ENCODE results near the gene EPC1. TPM values are rescaled to one million over a fixed set of nuclear protein-coding genes. Genes with fewer than 3 reads are reported as not detected.

Gene EPC1
- total and polyA plus RNA-seq, 9 of the 15 experiments (the other 6 are each of a cell fraction or from before 2014, with no cell fraction given) = 7.0 to 43.6 (median 16.1) TPM

DNA sequence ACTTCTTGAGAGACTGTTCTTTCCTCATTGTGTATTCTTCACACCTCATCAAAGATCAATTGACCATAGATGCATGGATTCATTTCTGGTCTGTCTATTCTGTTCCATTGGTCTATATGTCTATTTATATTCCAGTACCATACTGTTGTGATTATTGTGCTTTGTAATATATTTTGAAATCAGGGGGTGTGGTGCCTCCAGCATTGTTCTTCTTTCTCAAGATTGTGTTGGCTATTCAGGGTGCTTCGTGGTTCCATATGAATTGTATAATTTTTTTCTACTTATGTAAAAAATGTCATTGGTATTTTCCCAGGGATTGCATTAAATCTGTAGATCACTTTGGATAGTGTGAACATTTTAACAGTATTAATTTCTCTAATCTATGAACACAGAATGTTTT, 106.5 kb downstream of the EPC1 start:
- no peak overlapping the region for H3K27ac ChIP-seq (ENCODE audit: extremely low read depth, low read depth, low read length)
- H3K4me3 ChIP-seq = no peak overlapping the region
- no peak overlapping the region for H2AFZ ChIP-seq (ENCODE audit: low read depth, low read length)
- H4K20me1 ChIP-seq (replicated peaks; ENCODE audit: control insufficient read depth, insufficient read depth, low read length) = peaks cover 6% of the 10 kb centered on the region; the same call in 1 of the 2 replicates
- peaks cover 6 to 12% of the 10 kb centered on the region in 2 experiments; a peak in 4 of 5 replicates for H3K27me3 ChIP-seq (ENCODE audit: control insufficient read depth in 2 of 2, insufficient read depth in 2 of 2, low read length in 2 of 2)
- H3K4me2 ChIP-seq (ENCODE audit: insufficient read depth, low read length) = no peak overlapping the region
- no peak overlapping the region for H3K9ac ChIP-seq (ENCODE audit: insufficient read depth in 1 of 2, low read depth in 2 of 2, low read length in 2 of 2)
- no TSS peak for BruUV-seq (replicated peaks)
- H3K9me3 ChIP-seq (replicated peaks; ENCODE audit: control insufficient read depth, insufficient read depth, low read depth, low read length) = no peaks in the 10 kb centered on the region
- no peak for FAIRE-seq
- H3K79me2 ChIP-seq (ENCODE audit: control insufficient read depth, insufficient read depth, low read length) = no peaks in the 10 kb centered on the region
- in situ Hi-C loops (cut with MboI) = no loop called here
- CTCF ChIA-PET (ENCODE audit: low intra/inter-chr PET ratio) = no interaction called here
- no peak for DNase-seq (ENCODE audit: extremely low read depth in 1 of 4, low spot score in 3 of 4)
- no peaks in the 10 kb centered on the region for H3K9me1 ChIP-seq (ENCODE audit: control insufficient read depth, insufficient read depth, low read length)
- POLR2A ChIA-PET = no interaction called here
- WGBS (ENCODE audit: insufficient coverage, low coverage, missing lambda C conversion rate) = 0% methylated on average over 1 of the region's 1 CpG
- TF ChIP-seq, protein P1, sequence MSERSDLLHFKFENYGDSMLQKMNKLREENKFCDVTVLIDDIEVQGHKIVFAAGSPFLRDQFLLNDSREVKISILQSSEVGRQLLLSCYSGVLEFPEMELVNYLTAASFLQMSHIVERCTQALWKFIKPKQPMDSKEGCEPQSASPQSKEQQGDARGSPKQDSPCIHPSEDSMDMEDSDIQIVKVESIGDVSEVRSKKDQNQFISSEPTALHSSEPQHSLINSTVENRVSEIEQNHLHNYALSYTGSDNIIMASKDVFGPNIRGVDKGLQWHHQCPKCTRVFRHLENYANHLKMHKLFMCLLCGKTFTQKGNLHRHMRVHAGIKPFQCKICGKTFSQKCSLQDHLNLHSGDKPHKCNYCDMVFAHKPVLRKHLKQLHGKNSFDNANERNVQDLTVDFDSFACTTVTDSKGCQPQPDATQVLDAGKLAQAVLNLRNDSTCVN (CRISPR knock-in tag; IDR thresholded peaks at IDR 0.05) = no peak
- no peak for TF ChIP-seq MBD2 (IDR thresholded peaks at IDR 0.05; ENCODE audit: borderline replicate concordance, low read depth)
- TF ChIP-seq ZNF184 (CRISPR knock-in tag; IDR thresholded peaks at IDR 0.05) = no peak
- no peak for TF ChIP-seq RFX7 (CRISPR knock-in tag; IDR thresholded peaks at IDR 0.05)
- TF ChIP-seq ERF (CRISPR knock-in tag; IDR thresholded peaks at IDR 0.05) = no peak
- TF ChIP-seq SUPT5H (IDR thresholded peaks at IDR 0.05) = no peak
- TF ChIP-seq KDM5B (IDR thresholded peaks at IDR 0.05; ENCODE audit: insufficient replicate concordance, low read depth, low read length) = no peak
- TF ChIP-seq, protein P2, sequence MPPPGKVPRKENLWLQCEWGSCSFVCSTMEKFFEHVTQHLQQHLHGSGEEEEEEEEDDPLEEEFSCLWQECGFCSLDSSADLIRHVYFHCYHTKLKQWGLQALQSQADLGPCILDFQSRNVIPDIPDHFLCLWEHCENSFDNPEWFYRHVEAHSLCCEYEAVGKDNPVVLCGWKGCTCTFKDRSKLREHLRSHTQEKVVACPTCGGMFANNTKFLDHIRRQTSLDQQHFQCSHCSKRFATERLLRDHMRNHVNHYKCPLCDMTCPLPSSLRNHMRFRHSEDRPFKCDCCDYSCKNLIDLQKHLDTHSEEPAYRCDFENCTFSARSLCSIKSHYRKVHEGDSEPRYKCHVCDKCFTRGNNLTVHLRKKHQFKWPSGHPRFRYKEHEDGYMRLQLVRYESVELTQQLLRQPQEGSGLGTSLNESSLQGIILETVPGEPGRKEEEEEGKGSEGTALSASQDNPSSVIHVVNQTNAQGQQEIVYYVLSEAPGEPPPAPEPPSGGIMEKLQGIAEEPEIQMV (tag; conservative IDR thresholded peaks at IDR 0.05; ENCODE audit: low read depth) = no peak
- TF ChIP-seq ZKSCAN1 (IDR thresholded peaks at IDR 0.05; ENCODE audit: low read depth, low read length) = no peak
- no peak for TF ChIP-seq TAF1 (IDR thresholded peaks at IDR 0.05; ENCODE audit: control insufficient read depth, extremely low read depth, insufficient read depth, low read length, severe bottlenecking)
- TF ChIP-seq, protein P3, sequence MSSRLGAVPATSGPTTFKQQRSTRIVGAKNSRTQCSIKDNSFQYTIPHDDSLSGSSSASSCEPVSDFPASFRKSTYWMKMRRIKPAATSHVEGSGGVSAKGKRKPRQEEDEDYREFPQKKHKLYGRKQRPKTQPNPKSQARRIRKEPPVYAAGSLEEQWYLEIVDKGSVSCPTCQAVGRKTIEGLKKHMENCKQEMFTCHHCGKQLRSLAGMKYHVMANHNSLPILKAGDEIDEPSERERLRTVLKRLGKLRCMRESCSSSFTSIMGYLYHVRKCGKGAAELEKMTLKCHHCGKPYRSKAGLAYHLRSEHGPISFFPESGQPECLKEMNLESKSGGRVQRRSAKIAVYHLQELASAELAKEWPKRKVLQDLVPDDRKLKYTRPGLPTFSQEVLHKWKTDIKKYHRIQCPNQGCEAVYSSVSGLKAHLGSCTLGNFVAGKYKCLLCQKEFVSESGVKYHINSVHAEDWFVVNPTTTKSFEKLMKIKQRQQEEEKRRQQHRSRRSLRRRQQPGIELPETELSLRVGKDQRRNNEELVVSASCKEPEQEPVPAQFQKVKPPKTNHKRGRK (tag; IDR thresholded peaks at IDR 0.05) = no peak
- TF ChIP-seq HDAC8 (tag; IDR thresholded peaks at IDR 0.05) = no peak
- TF ChIP-seq PURB (CRISPR knock-in tag; IDR thresholded peaks at IDR 0.05; ENCODE audit: low read depth) = no peak
- no peak for ATAC-seq
- intact Hi-C loops (cut with micrococcal nuclease) = no loop called here
- H3K4me1 ChIP-seq (replicated peaks in 1 of 2; ENCODE audit: control insufficient read depth in 2 of 2, insufficient read depth in 2 of 2, low read length in 2 of 2) = no peaks in the 10 kb centered on the region
- no peaks in the 10 kb centered on the region for H3K36me3 ChIP-seq (ENCODE audit: control insufficient read depth, insufficient read depth, low read length)

Data from K562 (cell line).